ENCODE data around the gene TMEM131. TPM values are rescaled to one million over a fixed set of nuclear protein-coding genes. Genes with fewer than 3 reads are reported as not detected.
"Not testable (repeated sequence)": the region's sequence is repeated elsewhere in the genome, so short reads cannot be mapped to it uniquely, and the experiment has no call there.

TMEM131 gene
- total RNA-seq, 1 donor from 2014 or later, result 32.9 TPM

DNA sequence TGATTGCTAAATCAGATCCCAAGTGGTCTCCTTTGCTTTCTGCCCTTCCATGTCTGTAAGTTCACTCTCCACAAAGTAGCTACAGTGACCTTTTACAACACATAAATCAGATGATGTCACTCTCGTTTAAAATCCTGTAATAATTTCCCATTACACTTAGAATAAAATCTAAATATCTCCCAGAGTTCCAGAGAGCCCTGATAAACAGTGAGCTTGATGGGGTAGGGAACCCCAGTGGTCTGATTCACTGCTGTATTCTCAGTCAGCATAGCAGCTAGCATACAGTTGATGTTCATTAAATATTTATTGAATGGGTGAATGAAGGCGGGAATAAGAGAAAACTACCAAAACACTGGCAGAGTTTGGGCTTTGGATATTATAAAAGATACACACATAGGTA lies 164.6 kb downstream of the TMEM131 start:
- no peak overlapping the region for H3K4me3 ChIP-seq (ENCODE audit: low read length in 3 of 3)
- peaks cover 0 to 6% (median 2%) of the 10 kb centered on the region in 3 donors for H3K4me1 ChIP-seq (ENCODE audit: control insufficient read depth in 3 of 3, insufficient read depth in 3 of 3, low read length in 3 of 3)
- H3K9me3 ChIP-seq (ENCODE audit: control insufficient read depth in 3 of 3, low read length in 3 of 3), result no peaks in the 10 kb centered on the region
- peaks cover 0 to 14% (median 6%) of the 10 kb centered on the region in 3 donors for H3K36me3 ChIP-seq (ENCODE audit: control insufficient read depth in 3 of 3, insufficient read depth in 3 of 3, low read length in 3 of 3)
- no peaks in the 10 kb centered on the region for H3K27me3 ChIP-seq (ENCODE audit: control insufficient read depth in 3 of 3, insufficient read depth in 3 of 3, low read length in 3 of 3)
- no peak overlapping the region for H3K27ac ChIP-seq (ENCODE audit: low read depth, low read length)
- no peak overlapping the region for H3K9ac ChIP-seq (ENCODE audit: low read depth in 1 of 3, low read length in 3 of 3)

DNA sequence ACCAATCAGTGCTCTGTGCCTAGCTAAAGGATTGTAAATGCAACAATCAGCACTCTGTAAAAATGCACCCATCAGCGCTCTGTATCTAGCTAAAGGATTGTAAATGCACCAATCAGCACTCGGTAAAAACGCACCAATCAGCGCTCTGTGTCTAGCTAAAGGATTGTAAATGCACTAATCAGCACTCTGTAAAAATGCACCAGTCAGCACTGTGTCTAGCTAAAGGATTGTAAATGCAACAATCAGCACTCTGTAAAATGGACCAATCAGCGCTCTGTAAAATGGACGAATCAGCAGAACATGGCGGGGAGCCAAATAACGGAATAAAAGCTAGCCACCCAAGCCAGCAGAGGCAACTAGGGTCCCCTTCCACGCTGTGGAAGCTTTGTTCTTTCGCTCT lies 166.5 kb downstream of the TMEM131 start:
- H3K27ac ChIP-seq (ENCODE audit: low read depth, low read length); H3K9ac ChIP-seq (ENCODE audit: low read depth in 1 of 3, low read length in 3 of 3); H3K9me3 ChIP-seq (ENCODE audit: control insufficient read depth in 3 of 3, low read length in 3 of 3); H3K4me3 ChIP-seq (ENCODE audit: low read length in 3 of 3); H3K4me1 ChIP-seq (ENCODE audit: control insufficient read depth in 3 of 3, insufficient read depth in 3 of 3, low read length in 3 of 3); H3K27me3 ChIP-seq (ENCODE audit: control insufficient read depth in 3 of 3, insufficient read depth in 3 of 3, low read length in 3 of 3): not testable (repeated sequence)
- H3K36me3 ChIP-seq (ENCODE audit: control insufficient read depth in 3 of 3, insufficient read depth in 3 of 3, low read length in 3 of 3), result peaks cover 0 to 14% (median 5%) of the 10 kb centered on the region in 3 donors

DNA sequence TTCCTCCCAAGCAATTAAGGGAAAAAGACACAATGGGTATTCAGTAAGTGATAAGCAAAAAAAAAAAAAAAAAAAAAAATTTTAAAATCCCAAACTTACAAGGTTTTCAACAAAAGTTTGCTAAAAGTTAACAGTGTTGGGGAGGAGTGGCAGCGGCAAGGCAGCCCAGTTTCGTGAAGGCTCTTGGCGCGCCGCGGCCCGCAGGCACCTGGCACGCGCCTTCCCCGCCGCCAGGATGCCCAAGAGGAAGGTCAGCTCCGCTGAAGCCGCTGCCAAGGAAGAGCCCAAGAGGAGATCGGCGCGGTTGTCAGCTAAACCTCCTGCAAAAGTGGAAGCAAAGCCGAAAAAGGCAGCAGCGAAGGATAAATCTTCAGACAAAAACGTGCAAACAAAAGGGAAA lies 168.7 kb downstream of the TMEM131 start:
- not testable (repeated sequence) for H3K9ac ChIP-seq (ENCODE audit: low read depth in 1 of 3, low read length in 3 of 3); H3K9me3 ChIP-seq (ENCODE audit: control insufficient read depth in 3 of 3, low read length in 3 of 3); H3K36me3 ChIP-seq (ENCODE audit: control insufficient read depth in 3 of 3, insufficient read depth in 3 of 3, low read length in 3 of 3); H3K27me3 ChIP-seq (ENCODE audit: control insufficient read depth in 3 of 3, insufficient read depth in 3 of 3, low read length in 3 of 3); H3K4me3 ChIP-seq (ENCODE audit: low read length in 3 of 3); H3K4me1 ChIP-seq (ENCODE audit: control insufficient read depth in 3 of 3, insufficient read depth in 3 of 3, low read length in 3 of 3); H3K27ac ChIP-seq (ENCODE audit: low read depth, low read length)

DNA sequence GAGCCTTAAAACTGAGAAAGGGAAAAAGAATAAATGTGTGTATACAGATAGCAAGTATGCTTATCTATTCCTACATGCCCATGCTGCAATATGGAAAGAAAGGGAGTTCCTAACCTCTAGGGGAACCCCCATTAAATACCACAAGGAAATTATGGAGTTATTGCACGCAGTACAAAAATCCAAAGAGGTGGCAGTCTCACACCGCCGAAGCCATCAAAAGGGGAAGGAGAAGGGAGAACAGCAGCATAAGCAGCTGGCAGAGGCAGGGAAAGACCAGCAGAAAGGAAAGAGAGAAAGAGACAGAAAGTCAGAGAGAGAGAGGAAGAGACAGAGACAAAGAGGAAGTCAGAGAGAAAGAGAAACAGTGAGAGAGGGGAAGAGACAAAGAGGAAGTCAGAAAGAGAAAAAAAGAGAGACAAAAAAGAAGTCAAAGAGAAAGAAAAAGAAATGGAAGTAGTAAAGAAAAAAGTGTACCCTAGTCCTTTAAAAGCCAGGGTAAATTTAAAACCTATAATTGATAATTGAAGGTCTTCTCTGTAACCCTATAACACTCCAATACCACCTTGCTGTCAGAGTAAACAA lies 169.4 kb downstream of the TMEM131 start:
- not testable (repeated sequence) for H3K27me3 ChIP-seq (ENCODE audit: control insufficient read depth in 3 of 3, insufficient read depth in 3 of 3, low read length in 3 of 3); H3K27ac ChIP-seq (ENCODE audit: low read depth, low read length); H3K4me1 ChIP-seq (ENCODE audit: control insufficient read depth in 3 of 3, insufficient read depth in 3 of 3, low read length in 3 of 3); H3K9ac ChIP-seq (ENCODE audit: low read depth in 1 of 3, low read length in 3 of 3); H3K4me3 ChIP-seq (ENCODE audit: low read length in 3 of 3); H3K36me3 ChIP-seq (ENCODE audit: control insufficient read depth in 3 of 3, insufficient read depth in 3 of 3, low read length in 3 of 3); H3K9me3 ChIP-seq (ENCODE audit: control insufficient read depth in 3 of 3, low read length in 3 of 3)

DNA sequence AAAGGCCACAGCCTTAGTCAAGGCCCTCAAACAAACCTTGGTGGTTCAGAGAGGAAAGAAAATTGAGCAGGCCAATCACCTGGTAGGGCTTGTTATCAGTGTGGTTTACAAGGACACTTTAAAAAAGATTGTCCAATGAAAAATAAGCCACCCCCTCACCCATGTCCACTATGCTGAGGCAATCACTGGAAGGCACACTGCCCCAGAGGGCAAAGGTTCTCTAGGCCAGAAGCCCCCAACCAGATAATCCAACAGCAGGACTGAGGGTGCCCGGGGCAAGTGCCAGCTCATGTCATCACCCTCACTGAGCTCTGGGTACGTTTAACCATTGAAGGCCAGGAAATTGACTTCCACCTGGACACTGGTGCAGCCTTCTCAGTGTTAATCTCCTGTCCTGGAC lies 171.7 kb downstream of the TMEM131 start:
- not testable (repeated sequence) for H3K27me3 ChIP-seq (ENCODE audit: control insufficient read depth in 3 of 3, insufficient read depth in 3 of 3, low read length in 3 of 3); H3K9ac ChIP-seq (ENCODE audit: low read depth in 1 of 3, low read length in 3 of 3); H3K4me1 ChIP-seq (ENCODE audit: control insufficient read depth in 3 of 3, insufficient read depth in 3 of 3, low read length in 3 of 3); H3K9me3 ChIP-seq (ENCODE audit: control insufficient read depth in 3 of 3, low read length in 3 of 3); H3K4me3 ChIP-seq (ENCODE audit: low read length in 3 of 3); H3K27ac ChIP-seq (ENCODE audit: low read depth, low read length)
- peaks cover 4 to 17% (median 9%) of the 10 kb centered on the region in 3 donors for H3K36me3 ChIP-seq (ENCODE audit: control insufficient read depth in 3 of 3, insufficient read depth in 3 of 3, low read length in 3 of 3)

DNA sequence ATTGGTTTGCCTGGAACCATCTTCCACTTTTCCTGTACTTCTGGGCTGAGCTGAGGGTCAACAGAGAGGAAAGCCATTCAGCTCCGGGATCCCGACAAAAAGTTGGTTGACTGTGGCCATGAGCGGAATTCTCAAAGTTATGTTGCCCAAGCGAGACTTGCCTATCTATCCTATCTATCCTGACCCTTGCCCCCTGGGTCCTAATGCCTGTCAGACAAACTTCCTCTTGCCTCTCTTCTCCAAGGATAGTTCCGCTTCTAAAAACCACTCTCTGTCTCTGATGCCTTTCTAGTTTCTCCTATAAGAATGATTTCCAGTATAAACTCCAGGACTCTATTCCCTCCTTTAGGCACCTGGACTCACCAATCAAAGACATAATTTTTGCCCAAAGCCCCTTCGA lies 173.9 kb downstream of the TMEM131 start:
- peaks cover 4 to 19% (median 12%) of the 10 kb centered on the region in 3 donors for H3K36me3 ChIP-seq (ENCODE audit: control insufficient read depth in 3 of 3, insufficient read depth in 3 of 3, low read length in 3 of 3)

DNA sequence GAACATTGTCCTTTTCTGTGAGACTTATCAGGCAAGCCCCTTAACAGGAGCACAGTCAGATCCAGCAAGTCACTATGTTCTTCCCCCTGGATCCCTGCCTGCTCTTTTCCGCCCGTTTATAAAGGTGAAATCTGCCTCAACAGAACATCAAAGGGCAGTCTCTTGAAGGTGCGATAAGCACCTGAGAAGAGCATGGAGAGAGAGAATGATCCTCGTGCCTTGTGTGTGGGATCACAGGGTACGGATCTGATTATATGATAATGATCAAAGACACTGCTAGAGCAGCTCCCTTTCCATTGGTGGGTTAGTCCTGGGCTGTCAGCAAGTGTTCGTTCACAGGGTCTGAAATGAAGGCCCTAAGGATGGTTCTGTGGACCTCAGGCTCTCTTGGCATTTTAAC lies 176.0 kb downstream of the TMEM131 start:
- Histone ChIP-seq H3K27ac (ENCODE audit: low read depth, low read length) (no peak overlapping the region), H3K27me3 (ENCODE audit: control insufficient read depth in 3 of 3, insufficient read depth in 3 of 3, low read length in 3 of 3) (no peaks in the 10 kb centered on the region), H3K4me3 (ENCODE audit: low read length in 3 of 3) (no peak overlapping the region), H3K36me3 (ENCODE audit: control insufficient read depth in 3 of 3, insufficient read depth in 3 of 3, low read length in 3 of 3) (peaks cover 4 to 22% (median 10%) of the 10 kb centered on the region in 3 donors), H3K4me1 (ENCODE audit: control insufficient read depth in 3 of 3, insufficient read depth in 3 of 3, low read length in 3 of 3) (no peaks in the 10 kb centered on the region), H3K9ac (ENCODE audit: low read depth in 1 of 3, low read length in 3 of 3) (no peak overlapping the region), H3K9me3 (ENCODE audit: control insufficient read depth in 3 of 3, low read length in 3 of 3) (no peaks in the 10 kb centered on the region)

More for the DNA sequence above, 173.9 kb downstream of the TMEM131 start:
- not testable (repeated sequence) for H3K4me1 ChIP-seq (ENCODE audit: control insufficient read depth in 3 of 3, insufficient read depth in 3 of 3, low read length in 3 of 3); H3K9me3 ChIP-seq (ENCODE audit: control insufficient read depth in 3 of 3, low read length in 3 of 3); H3K9ac ChIP-seq (ENCODE audit: low read depth in 1 of 3, low read length in 3 of 3); H3K27me3 ChIP-seq (ENCODE audit: control insufficient read depth in 3 of 3, insufficient read depth in 3 of 3, low read length in 3 of 3); H3K4me3 ChIP-seq (ENCODE audit: low read length in 3 of 3); H3K27ac ChIP-seq (ENCODE audit: low read depth, low read length)

DNA sequence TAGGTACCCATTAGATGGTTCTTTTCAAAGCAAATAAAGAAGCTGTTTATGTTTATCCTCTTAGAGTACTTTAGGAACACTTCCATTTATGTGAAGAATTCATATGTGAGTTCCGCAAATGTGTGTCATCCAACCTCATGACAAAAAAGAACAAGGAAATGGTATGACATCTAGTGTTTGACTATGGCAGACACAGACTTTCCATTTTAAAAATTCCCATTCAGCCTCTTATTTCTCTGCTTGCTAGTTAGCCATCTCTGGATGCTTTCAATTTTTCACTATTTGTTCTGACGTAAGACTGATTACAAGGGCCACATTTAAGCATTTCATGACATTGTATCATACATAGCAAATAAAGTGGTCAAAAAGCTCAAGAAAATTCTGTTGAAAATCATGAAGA lies 179.3 kb downstream of the TMEM131 start:
- H3K27me3 ChIP-seq (ENCODE audit: control insufficient read depth in 3 of 3, insufficient read depth in 3 of 3, low read length in 3 of 3), result no peaks in the 10 kb centered on the region

DNA sequence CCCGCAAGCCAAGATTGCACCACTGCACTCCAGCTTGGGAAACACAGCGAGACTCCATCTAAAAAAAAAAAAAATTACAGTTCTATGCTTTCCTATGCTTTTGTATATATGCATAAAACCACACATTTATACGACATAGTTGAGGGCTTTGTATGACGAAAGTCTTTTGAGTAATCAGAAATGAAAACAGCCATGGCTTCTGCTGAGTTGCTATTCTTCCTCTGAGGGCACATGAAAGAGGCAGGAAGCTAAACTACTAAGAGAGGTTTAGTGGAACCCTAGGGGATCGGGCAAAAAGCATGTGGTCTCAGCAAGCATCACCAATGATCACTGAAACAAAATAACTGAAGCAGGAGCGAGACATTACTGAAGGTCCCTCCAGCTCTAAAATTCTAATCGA lies 182.8 kb downstream of the TMEM131 start:
- Histone ChIP-seq H3K4me1 (ENCODE audit: control insufficient read depth in 3 of 3, insufficient read depth in 3 of 3, low read length in 3 of 3) (peaks cover 0 to 9% (median 0%) of the 10 kb centered on the region in 3 donors), H3K4me3 (ENCODE audit: low read length in 3 of 3) (no peak overlapping the region), H3K27me3 (ENCODE audit: control insufficient read depth in 3 of 3, insufficient read depth in 3 of 3, low read length in 3 of 3) (no peaks in the 10 kb centered on the region), H3K36me3 (ENCODE audit: control insufficient read depth in 3 of 3, insufficient read depth in 3 of 3, low read length in 3 of 3) (peaks cover 14 to 50% (median 50%) of the 10 kb centered on the region in 3 donors), H3K9ac (ENCODE audit: low read depth in 1 of 3, low read length in 3 of 3) (no peak overlapping the region), H3K27ac (ENCODE audit: low read depth, low read length) (no peak overlapping the region), H3K9me3 (ENCODE audit: control insufficient read depth in 3 of 3, low read length in 3 of 3) (no peaks in the 10 kb centered on the region)

More for the DNA sequence above, 179.3 kb downstream of the TMEM131 start:
- Histone ChIP-seq H3K4me1 (ENCODE audit: control insufficient read depth in 3 of 3, insufficient read depth in 3 of 3, low read length in 3 of 3) (no peaks in the 10 kb centered on the region), H3K9ac (ENCODE audit: low read depth in 1 of 3, low read length in 3 of 3) (no peak overlapping the region), H3K4me3 (ENCODE audit: low read length in 3 of 3) (no peak overlapping the region), H3K9me3 (ENCODE audit: control insufficient read depth in 3 of 3, low read length in 3 of 3) (no peaks in the 10 kb centered on the region), H3K27ac (ENCODE audit: low read depth, low read length) (no peak overlapping the region), H3K36me3 (ENCODE audit: control insufficient read depth in 3 of 3, insufficient read depth in 3 of 3, low read length in 3 of 3) (peaks cover 7 to 42% (median 30%) of the 10 kb centered on the region in 3 donors)

DNA sequence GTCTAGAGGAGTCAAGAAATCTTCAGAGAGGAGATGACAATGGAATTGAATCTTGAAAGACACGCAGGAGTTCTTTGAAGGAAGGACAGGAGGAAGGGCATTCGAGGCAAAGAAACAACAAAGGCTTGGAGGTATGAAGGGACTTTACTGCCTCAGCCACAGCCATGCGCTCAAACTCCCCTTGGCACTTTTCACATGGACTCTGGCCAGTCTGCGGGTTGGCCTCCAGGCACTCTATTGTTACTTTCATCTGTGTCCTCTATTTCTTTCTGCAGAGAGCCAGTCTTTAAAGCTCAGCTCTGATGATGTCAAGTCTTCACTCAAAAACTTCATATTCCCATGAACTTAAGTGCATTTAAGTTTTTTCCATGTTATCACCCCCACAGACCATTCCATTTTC lies 186.9 kb downstream of the TMEM131 start:
- Histone ChIP-seq H3K4me3 (ENCODE audit: low read length in 3 of 3) (no peak overlapping the region), H3K9ac (ENCODE audit: low read depth in 1 of 3, low read length in 3 of 3) (peak overlapping the region in 1 of 3 donors; percentile 4), H3K27ac (ENCODE audit: low read depth, low read length) (no peak overlapping the region), H3K36me3 (ENCODE audit: control insufficient read depth in 3 of 3, insufficient read depth in 3 of 3, low read length in 3 of 3) (peaks cover 14 to 53% (median 49%) of the 10 kb centered on the region in 3 donors), H3K27me3 (ENCODE audit: control insufficient read depth in 3 of 3, insufficient read depth in 3 of 3, low read length in 3 of 3) (no peaks in the 10 kb centered on the region), H3K9me3 (ENCODE audit: control insufficient read depth in 3 of 3, low read length in 3 of 3) (no peaks in the 10 kb centered on the region), H3K4me1 (ENCODE audit: control insufficient read depth in 3 of 3, insufficient read depth in 3 of 3, low read length in 3 of 3) (peaks cover 0 to 18% (median 5%) of the 10 kb centered on the region in 3 donors)
